Endothelial cell of umbilical vein (primary cell): ENCODE data around the gene ARNT2. TPM values are rescaled to one million over a fixed set of nuclear protein-coding genes. Genes with fewer than 3 reads are reported as not detected.

Experiments used
- BruUV-seq: library from RNA; stranded (reverse); fragments of 400-500 nt; replicated peaks from 2 replicates; lab custom pipeline; 2021; lab: Mats Ljungman, UMichigan
- CTCF ChIA-PET: fragments of 300-600, 350-600 bp; sonication (Branson Sonifier 250); formaldehyde crosslinking; loops from one replicate; lab custom pipeline; 2021; ENCODE audit warnings: antibody characterized with exemption, inconsistent platforms; lab: Charles Lee
- POLR2A ChIA-PET: fragments of 300-600, 350-600 bp; sonication (Branson Sonifier 250); formaldehyde crosslinking; loops from one replicate; lab custom pipeline; 2021; ENCODE audit warnings: antibody characterized with exemption, inconsistent platforms; lab: Charles Lee
- DNase-seq: peaks from one replicate; pipeline ENCODE4 v3.0.0-alpha.2; 2011; ENCODE audit warnings: low read depth, low spot score
- FAIRE-seq: peaks from 2 replicates; lab custom pipeline; 2011; peaks lifted over from hg19 to GRCh38; lab: Jason Lieb, UNC
- H2AFZ ChIP-seq: 2 replicates; pipeline ENCODE4 v1.6.0; 2012; ENCODE audit warnings: low read depth, low read length, control low read depth, inconsistent platforms
- H3K27ac ChIP-seq: 2 replicates; pipeline ENCODE4 v1.5.1; 2011; ENCODE audit warnings: low read depth, mild to moderate bottlenecking, control low read depth, low read length, moderate library complexity; ENCODE audit not compliant: insufficient read depth
- H3K27me3 ChIP-seq, 2 experiments: 2 replicates each; pipeline versions ENCODE4 v1.6.0 to v1.6.1; 2011; ENCODE audit warnings: low read length in 2 of 2, mixed read lengths in 1 of 2; ENCODE audit not compliant: control insufficient read depth in 2 of 2, insufficient read depth in 2 of 2
- H3K36me3 ChIP-seq, 2 experiments: 2 replicates in 1 of 2; 3 replicates in 1 of 2; pipeline ENCODE4 v1.5.1; 2011; ENCODE audit warnings: low read length in 2 of 2, mild to moderate bottlenecking in 1 of 2, moderate library complexity in 1 of 2; ENCODE audit not compliant: control insufficient read depth in 2 of 2, insufficient read depth in 2 of 2; ENCODE audit errors: extremely low read depth in 1 of 2
- H3K4me1 ChIP-seq: 3 replicates; pipeline ENCODE4 v1.5.1; 2011; ENCODE audit warnings: mild to moderate bottlenecking, low read length; ENCODE audit not compliant: control insufficient read depth, insufficient read depth; ENCODE audit errors: extremely low read depth
- H3K4me2 ChIP-seq: 2 replicates; pipeline ENCODE4 v1.6.1; 2011; ENCODE audit warnings: low read length, control low read depth, mixed read lengths; ENCODE audit not compliant: insufficient read depth
- H3K4me3 ChIP-seq, 3 experiments: fragments of 200-600 bp in 1 of 3; sonication (generic), shearing (Covaris generic) in 1 of 3; replicated peaks in 1 of 3; 2 replicates each; pipeline ENCODE4 v1.5.1; 2011 to 2016; ENCODE audit warnings: control low read depth in 3 of 3, low read length in 3 of 3, mild to moderate bottlenecking in 2 of 3, inconsistent platforms in 1 of 3, low read depth in 1 of 3, moderate library complexity in 1 of 3; ENCODE audit not compliant: insufficient read depth in 1 of 3
- H3K79me2 ChIP-seq: 2 replicates; pipeline ENCODE4 v1.6.0; 2012; ENCODE audit warnings: low read length, inconsistent platforms; ENCODE audit not compliant: control insufficient read depth, insufficient read depth
- H3K9ac ChIP-seq: replicated peaks from 2 replicates; pipeline ENCODE3; 2011; ENCODE audit warnings: low read length, control low read depth; ENCODE audit not compliant: insufficient read depth; ENCODE audit errors: extremely low read depth
- H3K9me1 ChIP-seq: replicated peaks from 3 replicates; pipeline ENCODE4 v1.6.0; 2011; ENCODE audit warnings: mild to moderate bottlenecking, low read length; ENCODE audit not compliant: control insufficient read depth, insufficient read depth; ENCODE audit errors: extremely low read depth
- H3K9me3 ChIP-seq: replicated peaks from 2 replicates; pipeline ENCODE4 v1.5.1; 2012; ENCODE audit warnings: low read length, inconsistent platforms; ENCODE audit not compliant: control insufficient read depth, insufficient read depth
- H4K20me1 ChIP-seq: replicated peaks from 2 replicates; pipeline ENCODE3; 2011; ENCODE audit warnings: mild to moderate bottlenecking, low read length; ENCODE audit not compliant: control insufficient read depth, insufficient read depth; ENCODE audit errors: extremely low read depth
- CTCF ChIP-seq, 2 donors: IDR thresholded peaks; 1 replicate in 1 of 2; 2 replicates in 1 of 2; pipeline ENCODE4 v1.5.1; 2011; ENCODE audit warnings: low read length in 2 of 2, mild to moderate bottlenecking in 2 of 2, moderate library complexity in 2 of 2, control low read depth in 1 of 2, inconsistent platforms in 1 of 2, low read depth in 1 of 2; ENCODE audit not compliant: insufficient read depth in 1 of 2; ENCODE audit errors: extremely low read depth in 1 of 2
- EZH2 ChIP-seq: IDR thresholded peaks from 2 replicates; pipeline ENCODE4 v1.6.1; 2012; ENCODE audit warnings: borderline replicate concordance, low read depth, mild to moderate bottlenecking, moderate library complexity, low read length, inconsistent platforms; ENCODE audit not compliant: severe bottlenecking
- FOS ChIP-seq: IDR thresholded peaks from 2 replicates; pipeline ENCODE4 v1.6.1; 2011; ENCODE audit warnings: mild to moderate bottlenecking, low read length, moderate library complexity, borderline replicate concordance; ENCODE audit not compliant: insufficient read depth
- GATA2 ChIP-seq: IDR thresholded peaks from 2 replicates; pipeline ENCODE4 v1.7.0; 2011; ENCODE audit warnings: low read depth, mild to moderate bottlenecking, moderate library complexity, mixed read lengths, low read length; ENCODE audit not compliant: insufficient read length, insufficient read depth
- JUN ChIP-seq: IDR thresholded peaks from 2 replicates; pipeline ENCODE4 v1.6.1; 2011; ENCODE audit warnings: borderline replicate concordance, low read depth; ENCODE audit not compliant: insufficient read length, insufficient read depth
- MAX ChIP-seq: IDR thresholded peaks from 2 replicates; pipeline ENCODE4 v1.6.1; 2011; ENCODE audit not compliant: insufficient read depth, insufficient read length
- MYC ChIP-seq: IDR thresholded peaks from one replicate; pipeline ENCODE4 v1.6.1; 2011; ENCODE audit warnings: mild to moderate bottlenecking, low read depth, low read length
- POLR2AphosphoS5 ChIP-seq: IDR thresholded peaks from 2 replicates; pipeline ENCODE4 v1.6.1; 2012; ENCODE audit warnings: low read depth, mild to moderate bottlenecking, control low read depth, low read length, moderate library complexity; ENCODE audit not compliant: insufficient read depth
- dilution Hi-C: fragments of 300-500 bp; cut with MboI; formaldehyde crosslinking; loops from one replicate; pipeline ENCODE4 v1.15.0; 2019; ENCODE audit warnings: low sequenced_read_pairs; ENCODE audit not compliant: extremely low pct_ligation_motif_present
- intact Hi-C: fragments of 100-400 bp; cut with micrococcal nuclease; formaldehyde crosslinking; loops from one replicate; pipeline ENCODE4 v1.10.0; 2022
- polyA plus RNA-seq, 4 experiments: library from polyadenylated mRNA; depleted of rRNA in 3 of 4; stranded (reverse) in 3 of 4; unstranded in 1 of 4; fragments of >200 nt; gene quantifications; 2 replicates each; pipeline versions ENCODE4 v1.2.1 to v1.2.3, GENCODE V29; 2011 to 2012; ENCODE audit warnings: missing spikeins in 1 of 4
- total RNA-seq: library from RNA; stranded (reverse); gene quantifications from 2 replicates; pipeline ENCODE4 v1.2.3, GENCODE V29; 2021

The ARNT2 gene
- total and polyA plus RNA-seq, 2 donors (not counting 3 experiments of a cell fraction or from before 2014, with no cell fraction given): 0.03 to 0.20 TPM

- Histone ChIP-seq H2AFZ (no peak overlapping the region), H3K27ac (no peak overlapping the region), H3K4me2 (no peak overlapping the region), H3K4me1 (peaks cover 9% of the 10 kb centered on the region), H4K20me1 (no peaks in the 10 kb centered on the region), H3K4me3 (no peak overlapping the region), H3K9me3 (peaks cover 4% of the 10 kb centered on the region), H3K9me1 (no peaks in the 10 kb centered on the region), H3K36me3 (no peaks in the 10 kb centered on the region), H3K9ac (no peak overlapping the region), H3K27me3 (no peaks in the 10 kb centered on the region), H3K79me2 (no peaks in the 10 kb centered on the region)
- DNase-seq (no peak), FAIRE-seq (no peak)
- POLR2A ChIA-PET: interaction anchor here (0.6 kb wide), 1 partner anchor 266 kb away, joined by 3 read pairs; no protein-coding TSS in a partner anchor
- TF ChIP-seq FOS (no peak), JUN (no peak), GATA2 (no peak), MYC (no peak), EZH2 (no peak), POLR2AphosphoS5 (no peak), CTCF (IDR thresholded peaks at IDR 0.05; ENCODE audit: extremely low read depth in 1 of 2, insufficient read depth in 1 of 2, low read depth in 1 of 2, low read length in 2 of 2) (no peak), MAX (no peak)
- no TSS peak for BruUV-seq
- intact Hi-C loops (no loop called here), dilution Hi-C loops (no loop called here)
- CTCF ChIA-PET: no interaction called here
Observed at GRCh38 chr15:80601256-80601655, 197.1 kb downstream of the ARNT2 start.
